ENCODE measurements around the gene SWI5.

The SWI5 gene

GRCh38 chr9:128252317-128253139 is 23.5 kb upstream of the SWI5 start:
- no peak for DNase-seq

GRCh38 chr9:128253140-128253990 is 22.7 kb upstream of the SWI5 start:
- DNase-seq: no peak

GRCh38 chr9:128253991-128254346 is 22.1 kb upstream of the SWI5 start:
- DNase-seq: no peak

GRCh38 chr9:128254362-128254761 is 21.7 kb upstream of the SWI5 start:
- no peak for DNase-seq

GRCh38 chr9:128254855-128255759 is 21.0 kb upstream of the SWI5 start:
- peak; percentile 39 for DNase-seq

- no peak for DNase-seq
These were observed 18.8 kb upstream of the SWI5 start for GRCh38 chr9:128257086-128257825.

GRCh38 chr9:128257907-128258306 is 18.2 kb upstream of the SWI5 start:
- no peak for DNase-seq

GRCh38 chr9:128258326-128258725 is 17.8 kb upstream of the SWI5 start:
- no peak for DNase-seq

GRCh38 chr9:128259156-128259555 is 16.9 kb upstream of the SWI5 start:
- DNase-seq: no peak

GRCh38 chr9:128260340-128260739 is 15.7 kb upstream of the SWI5 start:
- no peak for DNase-seq

GRCh38 chr9:128262687-128263086 is 13.4 kb upstream of the SWI5 start:
- no peak for DNase-seq

GRCh38 chr9:128265348-128265847 is 10.7 kb upstream of the SWI5 start:
- DNase-seq: no peak

GRCh38 chr9:128266868-128267590 is 9.0 kb upstream of the SWI5 start:
- no peak for DNase-seq

- DNase-seq: no peak
These were observed 5.0 kb upstream of the SWI5 start for GRCh38 chr9:128271112-128271511.

- no peak for DNase-seq
These were observed 4.6 kb upstream of the SWI5 start for GRCh38 chr9:128271512-128271911.

GRCh38 chr9:128274245-128274644 is 1.8 kb upstream of the SWI5 start:
- DNase-seq: no peak

GRCh38 chr9:128275198-128276007 is 673 bp upstream of the SWI5 start, which contains the start of gene GOLGA2:
Gene GOLGA2, minus strand, starts transcription at chr9:128276007. Its CDS starts 31 bp downstream, at chr9:128275976.
- no peak for DNase-seq

GRCh38 chr9:128276574-128277270 is 646 bp downstream of the SWI5 start:
- no peak for DNase-seq

All from activated CD4-positive, alpha-beta T cell treated with anti-CD3 and anti-CD28 coated beads for 1 hour (primary cell).